Measurements from ENCODE around the gene SLC23A3.

- TF ChIP-seq CTCF (IDR thresholded peaks at IDR 0.05) (no peak), EZH2phosphoT487 (IDR thresholded peaks at IDR 0.05) (no peak), EZH2 (IDR thresholded peaks at IDR 0.05) (no peak)
These were observed 40.2 kb downstream of the SLC23A3 start for GRCh38 chr2:219129589-219129988.
